NCI-H1092 treated with DMSO at 0.1 percent for 48 hours (cell line): Measurements from ENCODE around the gene PLA2G4E.

ENCODE experiments used
- DNase-seq: peaks from one replicate; lab custom pipeline; 2025; lab: John Stamatoyannopoulos, UW

Gene PLA2G4E

GRCh38 chr15:42018306-42019224 lies 2.3 kb downstream of the PLA2G4E start:
- no peak for DNase-seq

GRCh38 chr15:42016971-42017370 lies 3.9 kb downstream of the PLA2G4E start:
- DNase-seq = no peak

GRCh38 chr15:42014406-42014805 lies 6.4 kb downstream of the PLA2G4E start:
- no peak for DNase-seq

GRCh38 chr15:42012928-42013482 lies 7.8 kb downstream of the PLA2G4E start:
- no peak for DNase-seq

GRCh38 chr15:42012241-42012640 lies 8.6 kb downstream of the PLA2G4E start:
- DNase-seq = no peak

GRCh38 chr15:42011074-42011473 lies 9.8 kb downstream of the PLA2G4E start:
- DNase-seq = no peak

GRCh38 chr15:42010434-42010833 lies 10.4 kb downstream of the PLA2G4E start:
- DNase-seq = no peak

- no peak for DNase-seq
Measured at GRCh38 chr15:42009474-42009873, 11.4 kb downstream of the PLA2G4E start.

GRCh38 chr15:42009022-42009421 lies 11.8 kb downstream of the PLA2G4E start:
- DNase-seq = no peak

GRCh38 chr15:42007386-42007785 lies 13.5 kb downstream of the PLA2G4E start:
- DNase-seq = no peak

GRCh38 chr15:42002333-42002732 lies 18.5 kb downstream of the PLA2G4E start:
- no peak for DNase-seq

- DNase-seq = no peak
Measured at GRCh38 chr15:42001236-42001635, 19.6 kb downstream of the PLA2G4E start.

GRCh38 chr15:41999290-42000285 lies 21.3 kb downstream of the PLA2G4E start:
- no peak for DNase-seq

GRCh38 chr15:41997845-41998244 lies 23.0 kb downstream of the PLA2G4E start:
- DNase-seq = no peak

- no peak for DNase-seq
Measured at GRCh38 chr15:41996921-41997592, 23.8 kb downstream of the PLA2G4E start.

- no peak for DNase-seq
Measured at GRCh38 chr15:41996376-41996775, 24.5 kb downstream of the PLA2G4E start.

- DNase-seq = no peak
Measured at GRCh38 chr15:41995476-41995855, 25.4 kb downstream of the PLA2G4E start.

- no peak for DNase-seq
Measured at GRCh38 chr15:41994772-41995475, 25.9 kb downstream of the PLA2G4E start.

- DNase-seq = no peak
Measured at GRCh38 chr15:41994171-41994650, 26.6 kb downstream of the PLA2G4E start.

- no peak for DNase-seq
Measured at GRCh38 chr15:41993472-41994170, 27.2 kb downstream of the PLA2G4E start.
